HepG2 (cell line): ENCODE measurements around the gene CD300LG. TPM values are rescaled to one million over a fixed set of nuclear protein-coding genes. Genes with fewer than 3 reads are reported as not detected.

Experiments used
- ATAC-seq: fragments of 200-7000 bp; cut with Tn5 transposase; 3 replicates; pipeline ENCODE4 v1.9.1; 2020; ENCODE audit warnings: mild to moderate bottlenecking, moderate library complexity
- BruUV-seq: library from RNA; stranded (reverse); fragments of 400-500 nt; replicated peaks from 2 replicates; lab custom pipeline; 2021; lab: Mats Ljungman, UMichigan
- CTCF ChIA-PET: fragments of 300-600 bp; formaldehyde crosslinking; extraction: SDS; loops from one replicate; lab custom pipeline; 2021; ENCODE audit warnings: low total read pairs, inconsistent platforms, low intra/inter-chr PET ratio; lab: Yijun Ruan, JAX
- POLR2A ChIA-PET: fragments of 350-600 bp; sonication (Branson Sonifier 250); formaldehyde crosslinking; loops from one replicate; lab custom pipeline; 2020; ENCODE audit warnings: antibody characterized with exemption, inconsistent platforms; lab: Yijun Ruan, JAX
- DNase-seq: peaks from one replicate; pipeline ENCODE4 v3.0.0-alpha.2; 2015; ENCODE audit warnings: low spot score
- FAIRE-seq: peaks from 3 replicates; lab custom pipeline; 2011; peaks lifted over from hg19 to GRCh38; lab: Jason Lieb, UNC
- H2AFZ ChIP-seq: one replicate; pipeline ENCODE4 v1.6.1; 2011; ENCODE audit warnings: low read length, inconsistent platforms
- H3K27ac ChIP-seq: fragments of 300-600 bp; 3 replicates; pipeline ENCODE4 v1.8.0; 2011; ENCODE audit warnings: mixed run types, mild to moderate bottlenecking, mixed read lengths, low read length, inconsistent platforms; ENCODE audit not compliant: insufficient read depth; ENCODE audit errors: extremely low read length
- H3K27me3 ChIP-seq, 2 experiments: fragments of 200-600 bp in 1 of 2; 2 replicates in 1 of 2; 3 replicates in 1 of 2; pipeline versions ENCODE4 v1.6.0 to v1.8.0; 2011; ENCODE audit warnings: low read length in 2 of 2, mild to moderate bottlenecking in 2 of 2, moderate library complexity in 2 of 2, inconsistent platforms in 1 of 2; ENCODE audit not compliant: insufficient read depth in 2 of 2, control insufficient read depth in 1 of 2
- H3K36me3 ChIP-seq, 2 experiments: fragments of 200-600 bp in 1 of 2; replicated peaks in 1 of 2; 2 replicates in 1 of 2; 3 replicates in 1 of 2; pipeline versions ENCODE4 v1.5.1 to v1.8.0; 2011; ENCODE audit warnings: low read length in 2 of 2, inconsistent platforms in 1 of 2; ENCODE audit not compliant: insufficient read depth in 2 of 2, control insufficient read depth in 1 of 2
- H3K4me1 ChIP-seq: 2 replicates; pipeline ENCODE4 v1.5.1; 2012; ENCODE audit warnings: low read length, inconsistent platforms; ENCODE audit not compliant: insufficient read depth
- H3K4me2 ChIP-seq: 2 replicates; pipeline ENCODE4 v1.6.0; 2011; ENCODE audit warnings: low read depth, low read length, inconsistent platforms
- H3K4me3 ChIP-seq, 3 experiments: fragments of 200-600 bp in 1 of 3; sonication (generic), shearing (Covaris generic) in 1 of 3; replicated peaks in 1 of 3; 2 replicates each; pipeline ENCODE4 v1.5.1; 2011 to 2016; ENCODE audit warnings: low read length in 3 of 3, inconsistent platforms in 2 of 3, low read depth in 2 of 3, mild to moderate bottlenecking in 2 of 3, control low read depth in 1 of 3, mixed read lengths in 1 of 3; ENCODE audit not compliant: insufficient read depth in 1 of 3
- H3K79me2 ChIP-seq: one replicate; pipeline ENCODE4 v1.6.1; 2011; ENCODE audit warnings: low read length, inconsistent platforms; ENCODE audit not compliant: insufficient read depth
- H3K9ac ChIP-seq: 2 replicates; pipeline ENCODE4 v1.6.0; 2011; ENCODE audit warnings: mild to moderate bottlenecking, low read depth, low read length, inconsistent platforms; ENCODE audit not compliant: insufficient read depth
- H3K9me3 ChIP-seq: 2 replicates; pipeline ENCODE4 v1.5.1; 2012; ENCODE audit warnings: mild to moderate bottlenecking, low read length
- H4K20me1 ChIP-seq: 2 replicates; pipeline ENCODE4 v1.6.0; 2011; ENCODE audit warnings: inconsistent platforms, mild to moderate bottlenecking, low read length, moderate library complexity; ENCODE audit not compliant: insufficient read depth
- CAMTA2 ChIP-seq: sonication (generic); formaldehyde crosslinking; IDR thresholded peaks from 2 replicates; pipeline ENCODE4 v1.4.0; 2020; ENCODE audit warnings: mild to moderate bottlenecking, missing genetic modification reagents, borderline replicate concordance
- PTBP1 ChIP-seq: fragments of 200-400 bp; formaldehyde crosslinking; IDR thresholded peaks from 2 replicates; pipeline ENCODE4 v1.6.1; 2018; ENCODE audit warnings: low read length, low read depth; ENCODE audit not compliant: poor library complexity, severe bottlenecking
- U2AF1 ChIP-seq: fragments of 200-400 bp; formaldehyde crosslinking; optimal IDR thresholded peaks from 2 replicates; pipeline ENCODE3; 2017; ENCODE audit warnings: mild to moderate bottlenecking, low read depth, low read length
- ZBTB1 ChIP-seq: sonication (generic); formaldehyde crosslinking; IDR thresholded peaks from 2 replicates; pipeline ENCODE4 v1.4.0; 2020; ENCODE audit warnings: missing genetic modification reagents, borderline replicate concordance
- ZBTB3 ChIP-seq: sonication (generic); formaldehyde crosslinking; IDR thresholded peaks from 2 replicates; pipeline ENCODE4 v1.4.0; 2020; ENCODE audit warnings: low read depth, mild to moderate bottlenecking, moderate library complexity, missing genetic modification reagents, borderline replicate concordance
- ZNF10 ChIP-seq: sonication (generic); formaldehyde crosslinking; IDR thresholded peaks from 2 replicates; pipeline ENCODE4 v1.4.0; 2020; ENCODE audit warnings: mild to moderate bottlenecking, low read depth, missing genetic modification reagents, borderline replicate concordance
- ZNF224 ChIP-seq: sonication (generic); formaldehyde crosslinking; IDR thresholded peaks from 2 replicates; pipeline ENCODE4 v1.5.0; 2020; ENCODE audit warnings: mild to moderate bottlenecking, missing genetic modification reagents
- ZNF674 ChIP-seq: sonication (generic); formaldehyde crosslinking; IDR thresholded peaks from 2 replicates; pipeline ENCODE4 v1.5.0; 2020; ENCODE audit warnings: low read depth, mild to moderate bottlenecking, missing genetic modification reagents
- ZNF720 ChIP-seq: sonication (generic); formaldehyde crosslinking; IDR thresholded peaks from 2 replicates; pipeline ENCODE4 v1.4.0; 2020; ENCODE audit warnings: missing genetic modification reagents
- ZNF724P ChIP-seq: sonication (generic); formaldehyde crosslinking; IDR thresholded peaks from 2 replicates; pipeline ENCODE4 v1.8.0; 2022; ENCODE audit warnings: missing genetic modification reagents, borderline replicate concordance
- ZNF761 ChIP-seq: sonication (generic); formaldehyde crosslinking; conservative IDR thresholded peaks from 2 replicates; pipeline ENCODE4 v1.4.0; 2020; ENCODE audit warnings: mild to moderate bottlenecking, missing genetic modification reagents
- ZSCAN31 ChIP-seq: sonication (generic); formaldehyde crosslinking; IDR thresholded peaks from 2 replicates; pipeline ENCODE4 v1.5.0; 2020; ENCODE audit warnings: low read depth, mild to moderate bottlenecking, missing genetic modification reagents
- WGBS: methylation state at CpG from one replicate; pipeline ENCODE4 v1.1.6; 2017; ENCODE audit warnings: low lambda C conversion rate; 5-methylcytosine and 5-hydroxymethylcytosine counted together
- in situ Hi-C: cut with HindIII; loops from 2 replicates; pipeline ENCODE4 v1.10.0; 2017; ENCODE audit warnings: low pct_unique_long_range_greater_than_20kb; ENCODE audit not compliant: extremely low pct_ligation_motif_present
- intact Hi-C: fragments of 100-400 bp; cut with micrococcal nuclease; formaldehyde crosslinking; loops from one replicate; pipeline ENCODE4 v1.10.0; 2022; ENCODE audit not compliant: unreplicated experiment
- polyA plus RNA-seq, 8 experiments: library from polyadenylated mRNA; depleted of rRNA in 3 of 8; stranded (reverse) in 7 of 8; unstranded in 1 of 8; fragments of >200 nt; fragmentation: Illumina TruSeq in 4 of 8; extraction: Trizol in 4 of 8; gene quantifications; 2 replicates each; pipeline versions ENCODE4 v1.2.1 to v1.2.3, GENCODE V29; 2011 to 2016; ENCODE audit warnings: low read depth in 4 of 8, missing spikeins in 1 of 8, mixed read lengths in 1 of 8; ENCODE audit not compliant: insufficient read depth in 1 of 8
- total RNA-seq, 5 experiments: library from RNA; depleted of rRNA; stranded (reverse); fragments of >200 nt; fragmentation: Illumina TruSeq; extraction: Trizol; gene quantifications; 2 replicates each; pipeline ENCODE4 v1.2.3, GENCODE V29; 2016; ENCODE audit warnings: low read depth in 1 of 5
- TF ChIP-seq, protein P1 (sequence below): sonication (generic); formaldehyde crosslinking; conservative IDR thresholded peaks from 2 replicates; pipeline ENCODE4 v1.4.0; 2020; ENCODE audit warnings: mild to moderate bottlenecking, missing genetic modification reagents, moderate library complexity
- TF ChIP-seq, protein P2 (sequence below): sonication (generic); formaldehyde crosslinking; IDR thresholded peaks from 2 replicates; pipeline ENCODE4 v1.8.0; 2022; ENCODE audit warnings: missing genetic modification reagents, mild to moderate bottlenecking, inconsistent platforms, borderline replicate concordance
- TF ChIP-seq, protein P3 (sequence below): sonication (generic); formaldehyde crosslinking; IDR thresholded peaks from 2 replicates; pipeline ENCODE4 v1.4.0; 2020; ENCODE audit warnings: mild to moderate bottlenecking, missing genetic modification reagents, borderline replicate concordance
- TF ChIP-seq, protein P4 (sequence below): sonication (generic); formaldehyde crosslinking; IDR thresholded peaks from 2 replicates; pipeline ENCODE4 v1.4.0; 2020; ENCODE audit warnings: missing genetic modification reagents, borderline replicate concordance

Gene CD300LG
- total and polyA plus RNA-seq, 2 of the 13 experiments (the other 11 are each of a cell fraction or from before 2014, with no cell fraction given) = not detected

DNA sequence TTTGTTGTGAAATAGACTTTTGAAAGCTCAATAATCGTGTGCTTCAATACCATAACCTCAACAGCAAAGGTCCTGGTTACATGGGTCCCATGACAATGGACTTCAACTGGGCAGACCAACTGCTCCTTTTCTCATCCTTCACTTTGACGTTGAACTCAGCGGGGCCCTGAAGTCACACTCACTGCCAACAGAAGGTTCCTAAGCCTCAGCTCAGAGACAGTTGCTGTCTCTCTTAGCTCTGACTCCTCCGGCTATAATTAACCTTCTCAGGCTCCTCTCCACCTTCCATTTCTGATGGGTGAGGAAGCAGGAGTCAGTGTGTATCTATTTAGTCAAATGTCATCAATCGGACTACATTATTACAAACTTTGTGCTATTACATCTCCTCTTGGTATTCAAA is 37.9 kb upstream of the CD300LG start:
- Histone ChIP-seq H3K4me2 (no peak overlapping the region), H3K4me1 (peaks cover under 1% of the 10 kb centered on the region; the same call in 1 of the 2 replicates), H3K79me2 (no peaks in the 10 kb centered on the region), H3K4me3 (no peak overlapping the region), H4K20me1 (no peaks in the 10 kb centered on the region), H3K27me3 (no peaks in the 10 kb centered on the region), H3K9ac (no peak overlapping the region), H2AFZ (no peak overlapping the region), H3K36me3 (no peaks in the 10 kb centered on the region), H3K9me3 (no peaks in the 10 kb centered on the region), H3K27ac (no peak overlapping the region)
- in situ Hi-C loops = no loop called here
- BruUV-seq = no TSS peak
- DNase-seq = no peak
- ChIA-PET CTCF (no interaction called here), POLR2A (no interaction called here)
- no peak for FAIRE-seq
- TF ChIP-seq ZNF10 (CRISPR knock-in tag) (no peak), ZSCAN31 (CRISPR knock-in tag) (no peak), ZNF674 (CRISPR knock-in tag) (no peak), ZBTB3 (CRISPR knock-in tag) (no peak), ZNF724P (CRISPR knock-in tag) (no peak), ZBTB1 (CRISPR knock-in tag) (no peak), ZNF224 (CRISPR knock-in tag) (no peak), U2AF1 (no peak), ZNF761 (CRISPR knock-in tag) (no peak), PTBP1 (no peak), ZNF720 (CRISPR knock-in tag) (no peak), CAMTA2 (CRISPR knock-in tag) (no peak)
- TF ChIP-seq, protein P1, sequence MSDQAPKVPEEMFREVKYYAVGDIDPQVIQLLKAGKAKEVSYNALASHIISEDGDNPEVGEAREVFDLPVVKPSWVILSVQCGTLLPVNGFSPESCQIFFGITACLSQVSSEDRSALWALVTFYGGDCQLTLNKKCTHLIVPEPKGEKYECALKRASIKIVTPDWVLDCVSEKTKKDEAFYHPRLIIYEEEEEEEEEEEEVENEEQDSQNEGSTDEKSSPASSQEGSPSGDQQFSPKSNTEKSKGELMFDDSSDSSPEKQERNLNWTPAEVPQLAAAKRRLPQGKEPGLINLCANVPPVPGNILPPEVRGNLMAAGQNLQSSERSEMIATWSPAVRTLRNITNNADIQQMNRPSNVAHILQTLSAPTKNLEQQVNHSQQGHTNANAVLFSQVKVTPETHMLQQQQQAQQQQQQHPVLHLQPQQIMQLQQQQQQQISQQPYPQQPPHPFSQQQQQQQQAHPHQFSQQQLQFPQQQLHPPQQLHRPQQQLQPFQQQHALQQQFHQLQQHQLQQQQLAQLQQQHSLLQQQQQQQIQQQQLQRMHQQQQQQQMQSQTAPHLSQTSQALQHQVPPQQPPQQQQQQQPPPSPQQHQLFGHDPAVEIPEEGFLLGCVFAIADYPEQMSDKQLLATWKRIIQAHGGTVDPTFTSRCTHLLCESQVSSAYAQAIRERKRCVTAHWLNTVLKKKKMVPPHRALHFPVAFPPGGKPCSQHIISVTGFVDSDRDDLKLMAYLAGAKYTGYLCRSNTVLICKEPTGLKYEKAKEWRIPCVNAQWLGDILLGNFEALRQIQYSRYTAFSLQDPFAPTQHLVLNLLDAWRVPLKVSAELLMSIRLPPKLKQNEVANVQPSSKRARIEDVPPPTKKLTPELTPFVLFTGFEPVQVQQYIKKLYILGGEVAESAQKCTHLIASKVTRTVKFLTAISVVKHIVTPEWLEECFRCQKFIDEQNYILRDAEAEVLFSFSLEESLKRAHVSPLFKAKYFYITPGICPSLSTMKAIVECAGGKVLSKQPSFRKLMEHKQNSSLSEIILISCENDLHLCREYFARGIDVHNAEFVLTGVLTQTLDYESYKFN (CRISPR knock-in tag) = no peak
- TF ChIP-seq, protein P2, sequence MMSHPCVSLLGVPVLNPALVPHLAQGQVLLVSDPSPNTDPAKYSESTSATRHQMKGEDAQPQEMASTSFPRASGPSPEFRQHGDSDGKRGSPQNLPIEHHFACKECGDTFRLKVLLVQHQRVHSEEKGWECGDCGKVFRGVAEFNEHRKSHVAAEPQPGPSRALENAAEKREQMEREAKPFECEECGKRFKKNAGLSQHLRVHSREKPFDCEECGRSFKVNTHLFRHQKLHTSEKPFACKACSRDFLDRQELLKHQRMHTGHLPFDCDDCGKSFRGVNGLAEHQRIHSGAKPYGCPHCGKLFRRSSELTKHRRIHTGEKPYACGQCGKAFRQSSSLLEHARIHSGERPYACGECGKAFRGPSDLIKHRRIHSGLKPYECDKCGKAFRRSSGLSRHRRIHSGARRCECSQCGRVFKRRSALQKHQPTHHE = no peak
- TF ChIP-seq, protein P3, sequence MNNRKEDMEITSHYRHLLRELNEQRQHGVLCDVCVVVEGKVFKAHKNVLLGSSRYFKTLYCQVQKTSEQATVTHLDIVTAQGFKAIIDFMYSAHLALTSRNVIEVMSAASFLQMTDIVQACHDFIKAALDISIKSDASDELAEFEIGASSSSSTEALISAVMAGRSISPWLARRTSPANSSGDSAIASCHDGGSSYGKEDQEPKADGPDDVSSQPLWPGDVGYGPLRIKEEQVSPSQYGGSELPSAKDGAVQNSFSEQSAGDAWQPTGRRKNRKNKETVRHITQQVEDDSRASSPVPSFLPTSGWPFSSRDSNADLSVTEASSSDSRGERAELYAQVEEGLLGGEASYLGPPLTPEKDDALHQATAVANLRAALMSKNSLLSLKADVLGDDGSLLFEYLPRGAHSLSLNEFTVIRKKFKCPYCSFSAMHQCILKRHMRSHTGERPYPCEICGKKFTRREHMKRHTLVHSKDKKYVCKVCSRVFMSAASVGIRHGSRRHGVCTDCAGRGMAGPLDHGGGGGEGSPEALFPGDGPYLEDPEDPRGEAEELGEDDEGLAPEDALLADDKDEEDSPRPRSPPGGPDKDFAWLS (CRISPR knock-in tag) = no peak
- TF ChIP-seq, protein P4, sequence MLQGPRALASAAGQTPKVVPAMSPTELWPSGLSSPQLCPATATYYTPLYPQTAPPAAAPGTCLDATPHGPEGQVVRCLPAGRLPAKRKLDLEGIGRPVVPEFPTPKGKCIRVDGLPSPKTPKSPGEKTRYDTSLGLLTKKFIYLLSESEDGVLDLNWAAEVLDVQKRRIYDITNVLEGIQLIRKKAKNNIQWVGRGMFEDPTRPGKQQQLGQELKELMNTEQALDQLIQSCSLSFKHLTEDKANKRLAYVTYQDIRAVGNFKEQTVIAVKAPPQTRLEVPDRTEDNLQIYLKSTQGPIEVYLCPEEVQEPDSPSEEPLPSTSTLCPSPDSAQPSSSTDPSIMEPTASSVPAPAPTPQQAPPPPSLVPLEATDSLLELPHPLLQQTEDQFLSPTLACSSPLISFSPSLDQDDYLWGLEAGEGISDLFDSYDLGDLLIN (CRISPR knock-in tag) = no peak
- intact Hi-C loops = no loop called here
- no peak for ATAC-seq
- 82% methylated on average over 5 of the region's 5 CpGs for WGBS
